Keratinocyte (primary cell): ENCODE measurements around the gene ATF7. TPM values are rescaled to one million over a fixed set of nuclear protein-coding genes. Genes with fewer than 3 reads are reported as not detected.

Experiments used
- DNase-seq: peaks from one replicate; pipeline ENCODE4 v3.0.0-alpha.2; 2011; ENCODE audit warnings: low read depth, missing footprints, low spot score
- FAIRE-seq: peaks from 2 replicates; lab custom pipeline; 2011; peaks lifted over from hg19 to GRCh38; lab: Jason Lieb, UNC
- H2AFZ ChIP-seq: 2 replicates; pipeline ENCODE4 v1.6.0; 2012; ENCODE audit warnings: low read length, control low read depth, inconsistent platforms; ENCODE audit not compliant: control insufficient read depth
- H3K27ac ChIP-seq: 2 replicates; pipeline ENCODE4 v1.5.1; 2011; ENCODE audit warnings: low read length; ENCODE audit not compliant: control insufficient read depth, insufficient read depth
- H3K27me3 ChIP-seq: 3 replicates; pipeline ENCODE4 v1.6.0; 2011; ENCODE audit warnings: low read length; ENCODE audit not compliant: control insufficient read depth, insufficient read depth; ENCODE audit errors: extremely low read depth
- H3K36me3 ChIP-seq, 2 experiments: 2 replicates in 1 of 2; 3 replicates in 1 of 2; pipeline ENCODE4 v1.5.1; 2011; ENCODE audit warnings: low read length in 2 of 2, mild to moderate bottlenecking in 1 of 2; ENCODE audit not compliant: control insufficient read depth in 2 of 2, insufficient read depth in 2 of 2; ENCODE audit errors: extremely low read depth in 1 of 2
- H3K4me1 ChIP-seq: 3 replicates; pipeline ENCODE4 v1.5.1; 2011; ENCODE audit warnings: low read length; ENCODE audit not compliant: control insufficient read depth, insufficient read depth; ENCODE audit errors: extremely low read depth
- H3K4me2 ChIP-seq: 3 replicates; pipeline ENCODE4 v1.6.0; 2011; ENCODE audit warnings: low read depth, low read length; ENCODE audit not compliant: control insufficient read depth, insufficient read depth; ENCODE audit errors: extremely low read depth
- H3K4me3 ChIP-seq, 3 experiments: fragments of 200-600 bp in 1 of 3; sonication (generic) in 1 of 3; 2 replicates in 2 of 3; 3 replicates in 1 of 3; pipeline ENCODE4 v1.5.1; 2011 to 2016; ENCODE audit warnings: low read length in 3 of 3, mild to moderate bottlenecking in 3 of 3, control low read depth in 2 of 3, inconsistent platforms in 1 of 3, low read depth in 1 of 3, mixed read lengths in 1 of 3, mixed run types in 1 of 3, moderate library complexity in 1 of 3; ENCODE audit not compliant: control insufficient read depth in 2 of 3, insufficient read depth in 2 of 3; ENCODE audit errors: extremely low read depth in 1 of 3
- H3K79me2 ChIP-seq: 2 replicates; pipeline ENCODE4 v1.6.0; 2012; ENCODE audit warnings: low read length; ENCODE audit not compliant: control insufficient read depth, insufficient read depth
- H3K9ac ChIP-seq: 3 replicates; pipeline ENCODE4 v1.6.0; 2011; ENCODE audit warnings: low read length; ENCODE audit not compliant: control insufficient read depth, insufficient read depth; ENCODE audit errors: extremely low read depth
- H3K9me1 ChIP-seq: 3 replicates; pipeline ENCODE4 v1.6.0; 2011; ENCODE audit warnings: low read length; ENCODE audit not compliant: control insufficient read depth, insufficient read depth; ENCODE audit errors: extremely low read depth
- H3K9me3 ChIP-seq: 2 replicates; pipeline ENCODE4 v1.5.1; 2012; ENCODE audit warnings: low read depth, low read length; ENCODE audit not compliant: control insufficient read depth
- H4K20me1 ChIP-seq: 3 replicates; pipeline ENCODE4 v1.6.0; 2011; ENCODE audit warnings: low read length; ENCODE audit not compliant: control insufficient read depth, insufficient read depth; ENCODE audit errors: extremely low read depth
- EZH2 ChIP-seq: IDR thresholded peaks from one replicate; pipeline ENCODE4 v1.6.1; 2012; ENCODE audit warnings: inconsistent platforms, mild to moderate bottlenecking, low read length, moderate library complexity
- dilution Hi-C: fragments of 300-500 bp; cut with MboI; formaldehyde crosslinking; loops from one replicate; pipeline ENCODE4 v1.7.0; 2020; ENCODE audit warnings: low sequenced_read_pairs; ENCODE audit not compliant: extremely low pct_ligation_motif_present
- polyA plus RNA-seq, 5 experiments: library from polyadenylated mRNA; depleted of rRNA in 3 of 5; stranded (reverse) in 3 of 5; stranded (forward) in 1 of 5; unstranded in 1 of 5; fragments of >200 nt; gene quantifications; 1 replicate in 1 of 5; 2 replicates in 3 of 5; 3 replicates in 1 of 5; pipeline versions ENCODE4 v1.2.1 to v1.2.3, GENCODE V29; 2011 to 2012; ENCODE audit warnings: missing spikeins in 2 of 5, low read depth in 1 of 5, low replicate concordance in 1 of 5
- TF ChIP-seq, protein P1 (sequence below), 3 experiments: IDR thresholded peaks in 1 of 3; conservative IDR thresholded peaks in 1 of 3; optimal IDR thresholded peaks in 1 of 3; 2 replicates in 2 of 3; 3 replicates in 1 of 3; pipeline versions ENCODE3 to v1.5.1; 2011; ENCODE audit warnings: low read length in 3 of 3, mild to moderate bottlenecking in 3 of 3, moderate library complexity in 2 of 3, control low read depth in 1 of 3, inconsistent platforms in 1 of 3; ENCODE audit not compliant: insufficient read depth in 2 of 3; ENCODE audit errors: extremely low read depth in 1 of 3

The ATF7 gene
- polyA plus RNA-seq, 1 donor (not counting 4 experiments of a cell fraction or from before 2014, with no cell fraction given), result 16.3 TPM

GRCh38 chr12:53474819-53475218 lies 151.4 kb downstream of the ATF7 start:
- no peaks in the 10 kb centered on the region for H3K9me1 ChIP-seq
- DNase-seq (no peak), FAIRE-seq (no peak)
- H3K36me3 ChIP-seq, result peaks cover 46 to 70% of the 10 kb centered on the region in 2 experiments
- no peaks in the 10 kb centered on the region for H3K27me3 ChIP-seq
- H3K4me3 ChIP-seq, result no peak overlapping the region
- H3K4me1 ChIP-seq, result no peaks in the 10 kb centered on the region
- H4K20me1 ChIP-seq, result peaks cover 23% of the 10 kb centered on the region
- no peak overlapping the region for H3K4me2 ChIP-seq
- no peak overlapping the region for H2AFZ ChIP-seq
- no peak overlapping the region for H3K9ac ChIP-seq
- peaks cover 47% of the 10 kb centered on the region for H3K79me2 ChIP-seq
- H3K9me3 ChIP-seq, result no peaks in the 10 kb centered on the region
- TF ChIP-seq, protein P1, sequence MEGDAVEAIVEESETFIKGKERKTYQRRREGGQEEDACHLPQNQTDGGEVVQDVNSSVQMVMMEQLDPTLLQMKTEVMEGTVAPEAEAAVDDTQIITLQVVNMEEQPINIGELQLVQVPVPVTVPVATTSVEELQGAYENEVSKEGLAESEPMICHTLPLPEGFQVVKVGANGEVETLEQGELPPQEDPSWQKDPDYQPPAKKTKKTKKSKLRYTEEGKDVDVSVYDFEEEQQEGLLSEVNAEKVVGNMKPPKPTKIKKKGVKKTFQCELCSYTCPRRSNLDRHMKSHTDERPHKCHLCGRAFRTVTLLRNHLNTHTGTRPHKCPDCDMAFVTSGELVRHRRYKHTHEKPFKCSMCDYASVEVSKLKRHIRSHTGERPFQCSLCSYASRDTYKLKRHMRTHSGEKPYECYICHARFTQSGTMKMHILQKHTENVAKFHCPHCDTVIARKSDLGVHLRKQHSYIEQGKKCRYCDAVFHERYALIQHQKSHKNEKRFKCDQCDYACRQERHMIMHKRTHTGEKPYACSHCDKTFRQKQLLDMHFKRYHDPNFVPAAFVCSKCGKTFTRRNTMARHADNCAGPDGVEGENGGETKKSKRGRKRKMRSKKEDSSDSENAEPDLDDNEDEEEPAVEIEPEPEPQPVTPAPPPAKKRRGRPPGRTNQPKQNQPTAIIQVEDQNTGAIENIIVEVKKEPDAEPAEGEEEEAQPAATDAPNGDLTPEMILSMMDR (optimal IDR thresholded peaks at IDR 0.05 in 1 of 3, IDR thresholded peaks at IDR 0.05 in 1 of 3, conservative IDR thresholded peaks at IDR 0.05 in 1 of 3; ENCODE audit: extremely low read depth in 1 of 3, insufficient read depth in 2 of 3, low read length in 3 of 3), result no peak
- TF ChIP-seq EZH2, result no peak
- H3K27ac ChIP-seq, result no peak overlapping the region
- dilution Hi-C loops, result no loop called here

DNA sequence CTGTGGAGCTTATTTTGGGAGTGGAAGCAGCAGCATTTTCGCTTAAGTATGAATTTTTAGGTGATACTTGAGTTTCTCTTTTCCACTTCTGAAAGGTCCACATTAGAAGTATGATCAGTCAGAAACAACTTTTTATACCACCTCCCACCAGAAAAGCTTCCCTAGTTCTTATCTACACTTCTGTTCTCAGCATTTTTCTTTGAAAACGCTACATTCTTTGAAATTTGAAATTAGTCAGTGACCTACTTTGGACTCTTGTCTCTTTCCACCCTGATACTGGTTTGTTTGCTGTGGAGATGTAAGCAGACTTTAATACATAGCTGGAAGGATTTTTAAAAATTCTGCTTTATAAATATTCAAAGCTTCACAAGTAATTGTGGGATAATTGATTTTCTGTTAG lies 152.1 kb downstream of the ATF7 start:
- Histone ChIP-seq H2AFZ (no peak overlapping the region), H3K9ac (no peak overlapping the region), H3K4me2 (no peak overlapping the region), H3K4me3 (no peak overlapping the region), H3K79me2 (peaks cover 50% of the 10 kb centered on the region), H3K9me3 (no peaks in the 10 kb centered on the region), H3K4me1 (no peaks in the 10 kb centered on the region), H3K27me3 (no peaks in the 10 kb centered on the region), H4K20me1 (peaks cover 19% of the 10 kb centered on the region), H3K9me1 (no peaks in the 10 kb centered on the region), H3K36me3 (peaks cover 50 to 71% of the 10 kb centered on the region in 2 experiments), H3K27ac (no peak overlapping the region)
- FAIRE-seq (no peak), DNase-seq (no peak)
- no peak for TF ChIP-seq EZH2
- TF ChIP-seq, protein P1 (optimal IDR thresholded peaks at IDR 0.05 in 1 of 3, IDR thresholded peaks at IDR 0.05 in 1 of 3, conservative IDR thresholded peaks at IDR 0.05 in 1 of 3; ENCODE audit: extremely low read depth in 1 of 3, insufficient read depth in 2 of 3, low read length in 3 of 3), result no peak
- dilution Hi-C loops, result no loop called here
